ENCODE measurements around the gene TRIM26.

DNA sequence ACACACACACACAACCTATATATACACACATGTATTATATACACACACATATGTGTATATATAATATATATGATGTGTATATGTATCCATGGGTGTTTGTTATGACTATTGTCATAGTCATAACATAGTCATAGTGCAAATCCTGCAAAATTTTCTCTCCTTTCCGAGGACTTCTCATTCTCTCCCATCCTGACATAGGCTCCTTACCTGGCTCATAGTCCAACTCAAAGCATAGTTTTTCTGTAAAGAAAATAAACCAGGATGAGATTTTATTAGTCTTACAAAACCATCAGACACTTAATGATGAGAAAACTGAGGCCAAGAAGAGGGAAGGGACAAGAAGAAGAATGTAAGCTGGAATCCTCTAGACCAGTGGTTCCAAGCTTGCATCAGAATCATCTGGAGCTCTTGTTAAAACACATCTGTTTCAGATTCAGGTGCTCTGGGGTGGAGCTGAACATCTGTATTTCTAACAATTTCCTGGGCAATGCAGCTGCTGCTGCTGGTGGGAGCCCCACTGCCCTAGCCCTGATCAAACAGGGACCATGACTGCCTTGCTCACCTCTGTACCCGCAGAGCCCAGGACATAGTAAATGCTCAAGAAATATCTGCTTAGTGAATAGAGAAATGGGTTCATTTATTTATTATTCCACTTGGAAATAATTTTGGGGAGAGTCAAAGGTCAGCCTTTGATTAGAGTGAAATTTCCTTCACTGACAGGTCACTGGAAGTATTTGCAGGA lies 57.5 kb downstream of the TRIM26 start:
- TF ChIP-seq, protein P1, sequence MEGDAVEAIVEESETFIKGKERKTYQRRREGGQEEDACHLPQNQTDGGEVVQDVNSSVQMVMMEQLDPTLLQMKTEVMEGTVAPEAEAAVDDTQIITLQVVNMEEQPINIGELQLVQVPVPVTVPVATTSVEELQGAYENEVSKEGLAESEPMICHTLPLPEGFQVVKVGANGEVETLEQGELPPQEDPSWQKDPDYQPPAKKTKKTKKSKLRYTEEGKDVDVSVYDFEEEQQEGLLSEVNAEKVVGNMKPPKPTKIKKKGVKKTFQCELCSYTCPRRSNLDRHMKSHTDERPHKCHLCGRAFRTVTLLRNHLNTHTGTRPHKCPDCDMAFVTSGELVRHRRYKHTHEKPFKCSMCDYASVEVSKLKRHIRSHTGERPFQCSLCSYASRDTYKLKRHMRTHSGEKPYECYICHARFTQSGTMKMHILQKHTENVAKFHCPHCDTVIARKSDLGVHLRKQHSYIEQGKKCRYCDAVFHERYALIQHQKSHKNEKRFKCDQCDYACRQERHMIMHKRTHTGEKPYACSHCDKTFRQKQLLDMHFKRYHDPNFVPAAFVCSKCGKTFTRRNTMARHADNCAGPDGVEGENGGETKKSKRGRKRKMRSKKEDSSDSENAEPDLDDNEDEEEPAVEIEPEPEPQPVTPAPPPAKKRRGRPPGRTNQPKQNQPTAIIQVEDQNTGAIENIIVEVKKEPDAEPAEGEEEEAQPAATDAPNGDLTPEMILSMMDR (IDR thresholded peaks at IDR 0.05; ENCODE audit: low read depth, low read length) = no peak
- no peak for TF ChIP-seq POLR2A (IDR thresholded peaks at IDR 0.05; ENCODE audit: extremely low read depth, insufficient read length)
- TF ChIP-seq MYC (IDR thresholded peaks at IDR 0.05; ENCODE audit: low read depth, low read length) = no peak
- TF ChIP-seq, protein P2, sequence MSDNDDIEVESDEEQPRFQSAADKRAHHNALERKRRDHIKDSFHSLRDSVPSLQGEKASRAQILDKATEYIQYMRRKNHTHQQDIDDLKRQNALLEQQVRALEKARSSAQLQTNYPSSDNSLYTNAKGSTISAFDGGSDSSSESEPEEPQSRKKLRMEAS (IDR thresholded peaks at IDR 0.05; ENCODE audit: low read depth, low read length) = no peak
